HCT116 (cell line): ENCODE measurements around the gene FLRT1. TPM values are rescaled to one million over a fixed set of nuclear protein-coding genes. Genes with fewer than 3 reads are reported as not detected.

Experiments
- ATAC-seq: fragments of 200-7000 bp; cut with Tn5 transposase; 2 replicates; pipeline ENCODE4 v1.9.1; 2020; ENCODE audit warnings: mild to moderate bottlenecking, moderate library complexity
- BruUV-seq: library from RNA; stranded (reverse); fragments of 400-500 nt; replicated peaks from 2 replicates; lab custom pipeline; 2021; lab: Mats Ljungman, UMichigan
- CTCF ChIA-PET: fragments of 300-600 bp; sonication (Branson Sonifier 250); formaldehyde crosslinking; loops from one replicate; lab custom pipeline; 2021; ENCODE audit warnings: antibody characterized with exemption; lab: Charles Lee
- POLR2A ChIA-PET: fragments of 300-600, 350-600 bp; sonication (Branson Sonifier 250); formaldehyde crosslinking; loops from one replicate; lab custom pipeline; 2021; ENCODE audit warnings: antibody characterized with exemption; lab: Charles Lee
- RAD21 ChIA-PET, 2 experiments: fragments of 300-600 bp; sonication (Branson Sonifier 250); formaldehyde crosslinking; loops; one replicate each; lab custom pipeline; 2023; ENCODE audit warnings: low total read pairs in 2 of 2; ENCODE audit not compliant: uncharacterized antibody in 2 of 2, unreplicated experiment in 2 of 2, low non-redundant PET in 1 of 2; lab: Charles Lee
- DNase-seq: peaks from one replicate; pipeline ENCODE4 v3.0.0-alpha.2; 2010; ENCODE audit warnings: low read depth, low spot score
- H2AFZ ChIP-seq: fragments of 200-600 bp; shearing (Covaris generic), sonication (generic); 2 replicates; pipeline ENCODE4 v1.6.1; 2017; ENCODE audit warnings: low read depth, mixed run types, mixed read lengths, antibody characterized with exemption, low read length; ENCODE audit not compliant: poor library complexity, severe bottlenecking
- H3K27ac ChIP-seq: 2 replicates; pipeline ENCODE4 v1.5.1; 2012; ENCODE audit warnings: low read depth, low read length
- H3K27me3 ChIP-seq: fragments of 200-600 bp; sonication (generic); 2 replicates; pipeline ENCODE4 v1.6.1; 2016; ENCODE audit warnings: mixed run types, low read length, mixed read lengths; ENCODE audit not compliant: insufficient read depth
- H3K36me3 ChIP-seq, 2 experiments: fragments of 200-500 bp in 1 of 2; fragments of 200-600 bp in 1 of 2; sonication (Bioruptor generic) in 1 of 2; sonication (generic) in 1 of 2; 2 replicates each; pipeline versions ENCODE4 v1.5.1 to v1.6.1; 2014 to 2016; ENCODE audit warnings: low read length in 2 of 2, inconsistent platforms in 1 of 2, mixed read lengths in 1 of 2, mixed run types in 1 of 2; ENCODE audit not compliant: insufficient read depth in 2 of 2, control insufficient read depth in 1 of 2
- H3K4me1 ChIP-seq, 2 experiments: fragments of 200-600 bp in 1 of 2; sonication (generic) in 1 of 2; 2 replicates each; pipeline versions ENCODE4 v1.5.1 to v1.6.1; 2012 to 2017; ENCODE audit warnings: low read length in 2 of 2, inconsistent platforms in 1 of 2, mild to moderate bottlenecking in 1 of 2, mixed read lengths in 1 of 2, mixed run types in 1 of 2, moderate library complexity in 1 of 2; ENCODE audit not compliant: insufficient read depth in 2 of 2, control insufficient read depth in 1 of 2
- H3K4me2 ChIP-seq: fragments of 200-600 bp; sonication (generic); 2 replicates; pipeline ENCODE4 v1.6.1; 2017; ENCODE audit warnings: mixed run types, low read length, mixed read lengths
- H3K4me3 ChIP-seq, 2 experiments: fragments of 200-600 bp in 1 of 2; sonication (generic) in 1 of 2; replicated peaks in 1 of 2; 2 replicates each; pipeline ENCODE4 v1.5.1; 2011 to 2016; ENCODE audit warnings: low read length in 2 of 2, control low read depth in 1 of 2, low read depth in 1 of 2, mild to moderate bottlenecking in 1 of 2, mixed read lengths in 1 of 2, mixed run types in 1 of 2
- H3K79me2 ChIP-seq: fragments of 200-600 bp; sonication (generic); 2 replicates; pipeline ENCODE4 v1.6.1; 2017; ENCODE audit warnings: mild to moderate bottlenecking, mixed run types, low read length, moderate library complexity, mixed read lengths; ENCODE audit not compliant: insufficient read depth
- H3K9ac ChIP-seq: fragments of 200-600 bp; sonication (generic); 2 replicates; pipeline ENCODE4 v1.6.1; 2016; ENCODE audit warnings: low read length, mixed read lengths
- H3K9me2 ChIP-seq: fragments of 200-600 bp; sonication (generic), shearing (Covaris generic); 2 replicates; pipeline ENCODE4 v1.6.1; 2017; ENCODE audit warnings: mixed run types, mild to moderate bottlenecking, moderate library complexity; ENCODE audit not compliant: insufficient read depth
- H3K9me3 ChIP-seq, 2 experiments: fragments of 200-500 bp in 1 of 2; fragments of 200-600 bp in 1 of 2; sonication (Bioruptor generic) in 1 of 2; sonication (generic) in 1 of 2; 2 replicates each; pipeline ENCODE4 v1.6.1; 2014 to 2017; ENCODE audit warnings: low read length in 2 of 2, mixed read lengths in 2 of 2, inconsistent platforms in 1 of 2, low read depth in 1 of 2, mild to moderate bottlenecking in 1 of 2, mixed run types in 1 of 2, moderate library complexity in 1 of 2; ENCODE audit not compliant: control insufficient read depth in 1 of 2, insufficient read depth in 1 of 2
- H4K20me1 ChIP-seq: fragments of 200-600 bp; sonication (generic), shearing (Covaris generic); 2 replicates; pipeline ENCODE4 v1.6.1; 2017; ENCODE audit warnings: mixed run types, mild to moderate bottlenecking, moderate library complexity; ENCODE audit not compliant: insufficient read depth
- FOSL1 ChIP-seq: IDR thresholded peaks from 2 replicates; pipeline ENCODE4 v1.6.1; 2012; ENCODE audit warnings: low read depth
- MAX ChIP-seq: IDR thresholded peaks from 2 replicates; pipeline ENCODE4 v1.6.1; 2012
- REST ChIP-seq: IDR thresholded peaks from 2 replicates; pipeline ENCODE4 v1.6.1; 2012; ENCODE audit warnings: low read depth
- SP1 ChIP-seq: IDR thresholded peaks from 2 replicates; pipeline ENCODE4 v1.6.1; 2012; ENCODE audit warnings: low read depth
- SRF ChIP-seq: IDR thresholded peaks from 2 replicates; pipeline ENCODE4 v1.6.1; 2012; ENCODE audit warnings: low read depth
- intact Hi-C: fragments of 100-400 bp; cut with micrococcal nuclease; formaldehyde crosslinking; loops from 2 replicates; pipeline ENCODE4 v1.10.0; 2022
- total RNA-seq: library from RNA; stranded (reverse); gene quantifications from one replicate; pipeline ENCODE4 v1.2.1, GENCODE V29; 2021; ENCODE audit not compliant: unreplicated experiment
- TF ChIP-seq, protein P1 (sequence below): IDR thresholded peaks from 2 replicates; pipeline ENCODE4 v1.6.1; 2011; ENCODE audit warnings: mild to moderate bottlenecking, low read length, moderate library complexity; ENCODE audit not compliant: insufficient replicate concordance; ENCODE audit errors: extremely low read depth
- TF ChIP-seq, protein P2 (sequence below): IDR thresholded peaks from 2 replicates; pipeline ENCODE4 v1.6.1; 2012

Gene FLRT1
- total RNA-seq, 1 experiment from 2014 or later = 0.15 TPM

DNA sequence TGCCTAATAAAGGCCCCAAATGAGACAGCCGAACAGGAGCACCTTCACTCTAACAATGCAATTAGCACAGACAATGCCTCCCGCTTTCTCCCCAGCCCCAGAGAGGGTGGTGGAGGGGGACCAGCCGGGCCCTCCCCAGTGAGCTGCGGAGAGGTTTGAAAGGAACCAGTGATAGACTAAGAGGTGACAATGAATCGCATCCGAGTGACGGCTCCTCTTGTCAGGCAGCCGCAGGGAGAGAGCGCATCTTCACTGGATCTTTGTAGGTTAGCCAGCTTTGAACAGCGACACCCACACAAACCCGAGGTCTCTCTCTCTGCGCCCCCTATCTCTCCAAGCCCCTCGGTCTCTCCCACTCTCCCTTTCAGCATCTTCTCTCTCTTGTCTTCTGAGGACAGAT lies 28.0 kb downstream of the FLRT1 start:
- RAD21 ChIA-PET = no interaction called here
- no peaks in the 10 kb centered on the region for H3K9me3 ChIP-seq
- H3K4me2 ChIP-seq = no peak overlapping the region
- H3K79me2 ChIP-seq = no peaks in the 10 kb centered on the region
- H3K4me3 ChIP-seq = no peak overlapping the region
- TF ChIP-seq, protein P1, sequence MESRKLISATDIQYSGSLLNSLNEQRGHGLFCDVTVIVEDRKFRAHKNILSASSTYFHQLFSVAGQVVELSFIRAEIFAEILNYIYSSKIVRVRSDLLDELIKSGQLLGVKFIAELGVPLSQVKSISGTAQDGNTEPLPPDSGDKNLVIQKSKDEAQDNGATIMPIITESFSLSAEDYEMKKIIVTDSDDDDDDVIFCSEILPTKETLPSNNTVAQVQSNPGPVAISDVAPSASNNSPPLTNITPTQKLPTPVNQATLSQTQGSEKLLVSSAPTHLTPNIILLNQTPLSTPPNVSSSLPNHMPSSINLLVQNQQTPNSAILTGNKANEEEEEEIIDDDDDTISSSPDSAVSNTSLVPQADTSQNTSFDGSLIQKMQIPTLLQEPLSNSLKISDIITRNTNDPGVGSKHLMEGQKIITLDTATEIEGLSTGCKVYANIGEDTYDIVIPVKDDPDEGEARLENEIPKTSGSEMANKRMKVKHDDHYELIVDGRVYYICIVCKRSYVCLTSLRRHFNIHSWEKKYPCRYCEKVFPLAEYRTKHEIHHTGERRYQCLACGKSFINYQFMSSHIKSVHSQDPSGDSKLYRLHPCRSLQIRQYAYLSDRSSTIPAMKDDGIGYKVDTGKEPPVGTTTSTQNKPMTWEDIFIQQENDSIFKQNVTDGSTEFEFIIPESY = no peak
- TF ChIP-seq REST (no peak), SP1 (no peak), SRF (no peak), MAX (no peak), FOSL1 (no peak)
- TF ChIP-seq, protein P2, sequence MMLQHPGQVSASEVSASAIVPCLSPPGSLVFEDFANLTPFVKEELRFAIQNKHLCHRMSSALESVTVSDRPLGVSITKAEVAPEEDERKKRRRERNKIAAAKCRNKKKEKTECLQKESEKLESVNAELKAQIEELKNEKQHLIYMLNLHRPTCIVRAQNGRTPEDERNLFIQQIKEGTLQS = no peak
- TF ChIP-seq, all 23 proteins: peak for 0
- ChIA-PET POLR2A (no interaction called here), CTCF (no interaction called here)
- no peak overlapping the region for H2AFZ ChIP-seq
- no peak overlapping the region for H3K9ac ChIP-seq
- no peak for DNase-seq
- H3K27me3 ChIP-seq = no peaks in the 10 kb centered on the region
- no TSS peak for BruUV-seq
- H4K20me1 ChIP-seq = no peaks in the 10 kb centered on the region
- H3K36me3 ChIP-seq = no peaks in the 10 kb centered on the region
- H3K9me2 ChIP-seq = no peaks in the 10 kb centered on the region
- ATAC-seq = no peak
- H3K4me1 ChIP-seq = no peaks in the 10 kb centered on the region
- intact Hi-C loops = no loop called here
- no peak overlapping the region for H3K27ac ChIP-seq
